Measurements from ENCODE around the gene GLT1D1.
A peak's percentile ranks its signal among the peaks of the same experiment; 100 is the strongest.
"Not testable (repeated sequence)": the region's sequence is repeated elsewhere in the genome, so short reads cannot be mapped to it uniquely, and the experiment has no call there.

The GLT1D1 gene

DNA sequence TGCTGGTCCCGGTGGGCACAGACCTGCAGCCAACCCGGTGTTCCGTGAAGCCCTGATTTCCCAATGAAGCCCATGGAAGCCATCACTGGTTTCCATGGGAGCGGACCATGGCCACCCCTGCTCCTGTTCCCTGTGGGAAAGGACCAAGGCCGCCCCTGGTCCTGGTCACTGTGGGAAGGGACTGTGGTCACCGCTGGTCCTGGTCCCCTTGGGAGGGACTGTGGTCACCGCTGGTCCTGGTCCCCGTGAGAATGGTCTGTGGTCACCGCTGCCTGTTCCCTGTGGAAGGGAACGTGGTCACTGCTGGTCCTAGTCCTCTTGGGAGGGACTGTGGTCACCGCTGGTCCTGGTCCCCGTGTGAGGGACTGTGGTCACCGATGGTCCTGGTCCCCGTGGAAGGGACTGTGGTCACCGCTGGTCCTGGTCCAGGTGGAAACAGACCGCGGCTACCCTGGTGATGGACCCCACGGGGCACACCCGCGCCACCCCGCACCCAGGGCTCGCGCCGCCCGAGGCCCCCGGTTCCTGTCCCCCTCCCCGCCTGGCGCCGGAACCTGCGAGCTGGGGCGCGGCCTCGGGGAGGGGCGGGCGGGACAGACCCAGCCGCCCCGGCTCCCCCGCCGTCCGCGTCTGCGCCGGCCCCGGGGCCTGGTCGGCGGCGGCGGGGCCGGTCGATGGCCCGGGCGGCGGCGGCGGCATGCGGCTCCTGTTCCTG, at the start of gene GLT1D1:
GLT1D1 (plus strand) TSS at position 594 of the 715 bp plus-strand sequence; CDS start at position 698, 104 bp downstream.
- DNase-seq (ENCODE audit: low read depth): no peak

DNA sequence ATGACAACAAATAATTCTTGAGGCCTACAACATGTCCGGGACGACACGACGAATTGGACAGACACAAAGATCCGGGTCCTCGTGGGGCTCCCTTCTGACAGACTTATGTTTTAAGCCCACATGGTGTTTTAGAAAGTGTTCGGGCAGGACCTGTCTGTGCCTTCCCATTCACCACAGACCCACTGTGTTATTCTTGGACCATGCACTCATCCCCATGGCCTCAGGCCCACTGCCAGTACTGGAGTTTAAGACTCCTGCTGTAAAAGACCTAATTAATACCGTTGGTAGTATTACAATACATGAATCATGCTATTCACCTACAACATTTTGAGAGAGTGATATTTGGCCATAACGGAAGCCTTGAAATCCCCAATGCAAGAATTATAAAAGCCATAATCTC, 49.5 kb upstream of the GLT1D1 start:
- no peak for DNase-seq (ENCODE audit: low read depth)

DNA sequence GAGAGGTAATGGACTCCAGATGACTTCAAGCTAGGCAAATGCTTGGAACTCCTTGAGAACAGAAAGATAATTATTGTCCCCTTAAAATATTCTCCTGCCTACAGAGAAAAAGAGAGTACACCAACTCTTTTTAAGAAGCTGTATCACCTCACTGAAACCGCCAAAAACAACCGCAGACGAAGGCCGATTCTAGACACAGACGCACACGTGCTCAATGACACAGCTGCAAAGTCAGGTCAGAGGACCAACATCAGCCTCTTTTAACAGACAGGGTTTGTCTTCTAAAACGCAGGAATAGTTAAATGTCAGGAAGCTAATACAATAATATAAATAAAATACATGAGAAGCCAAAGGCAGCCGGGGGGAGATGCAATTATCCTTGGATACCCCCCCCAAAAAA, 48.5 kb upstream of the GLT1D1 start:
- DNase-seq (ENCODE audit: low read depth): no peak

DNA sequence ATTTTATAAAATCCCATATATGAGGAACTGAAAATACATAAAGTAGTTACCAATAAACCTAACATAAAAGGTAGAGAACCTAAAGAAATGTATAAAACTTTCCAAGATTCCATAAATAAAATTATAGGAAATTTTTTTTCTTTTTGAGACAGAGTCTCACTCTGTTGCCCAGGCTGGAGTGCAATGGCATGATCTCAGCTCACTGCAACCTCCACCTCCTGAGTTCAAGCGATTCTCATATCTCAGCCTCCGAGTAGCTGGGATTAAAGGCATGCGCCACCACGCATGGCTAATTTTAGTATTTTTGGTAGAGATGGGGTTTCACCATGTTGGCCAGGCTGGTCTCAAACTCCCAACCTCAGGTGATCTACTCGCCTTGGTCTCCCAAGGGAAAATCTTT, 47.9 kb upstream of the GLT1D1 start:
- not testable (repeated sequence) for DNase-seq (ENCODE audit: low read depth)

DNA sequence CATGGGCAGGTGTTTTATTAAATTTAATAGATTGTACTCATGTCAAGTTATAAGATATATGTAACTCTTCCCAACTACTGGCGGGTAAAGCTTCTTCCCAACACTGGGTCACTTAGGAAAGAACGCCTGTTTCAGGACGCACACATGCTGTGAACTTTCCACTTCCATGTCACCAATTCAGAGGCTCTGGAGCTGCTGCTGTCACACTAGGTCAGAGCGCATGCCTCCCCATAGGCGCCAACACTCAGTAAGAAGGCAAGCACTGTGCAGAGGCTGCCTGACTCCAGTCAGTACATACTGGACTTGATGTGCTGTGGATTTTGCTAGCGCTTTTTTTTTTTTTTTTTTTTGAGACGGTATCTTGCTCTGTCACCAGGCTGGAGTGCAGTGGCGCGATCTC, 46.7 kb upstream of the GLT1D1 start:
- DNase-seq (ENCODE audit: low read depth): no peak

DNA sequence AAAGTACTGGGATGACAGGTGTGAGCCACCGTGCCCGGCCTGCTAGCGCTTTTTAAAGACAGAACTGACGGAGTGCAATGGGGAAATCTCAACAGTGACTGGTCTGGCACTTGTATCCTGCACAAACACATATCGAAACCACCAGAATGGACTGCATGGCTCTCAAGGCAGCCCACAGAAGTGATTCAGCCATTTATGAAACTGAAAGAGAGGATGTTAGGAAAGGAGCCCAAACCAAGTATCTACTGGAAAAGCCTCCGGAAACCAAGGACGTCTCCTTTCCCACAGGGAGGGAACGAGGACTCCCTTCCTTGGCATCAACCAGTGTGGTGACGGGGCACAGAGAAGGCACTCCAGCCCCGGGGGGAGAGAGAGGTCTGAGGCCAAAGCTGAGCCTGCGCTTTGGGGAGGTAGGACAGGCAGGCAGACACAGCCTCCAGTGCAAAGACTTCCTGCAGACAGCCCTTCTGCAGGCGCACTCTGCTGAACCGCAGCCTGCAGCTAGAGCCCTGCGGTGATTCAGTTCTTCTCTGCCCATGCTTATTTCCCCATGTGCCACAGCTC, 46.0 kb upstream of the GLT1D1 start:
- no peak for DNase-seq (ENCODE audit: low read depth)

DNA sequence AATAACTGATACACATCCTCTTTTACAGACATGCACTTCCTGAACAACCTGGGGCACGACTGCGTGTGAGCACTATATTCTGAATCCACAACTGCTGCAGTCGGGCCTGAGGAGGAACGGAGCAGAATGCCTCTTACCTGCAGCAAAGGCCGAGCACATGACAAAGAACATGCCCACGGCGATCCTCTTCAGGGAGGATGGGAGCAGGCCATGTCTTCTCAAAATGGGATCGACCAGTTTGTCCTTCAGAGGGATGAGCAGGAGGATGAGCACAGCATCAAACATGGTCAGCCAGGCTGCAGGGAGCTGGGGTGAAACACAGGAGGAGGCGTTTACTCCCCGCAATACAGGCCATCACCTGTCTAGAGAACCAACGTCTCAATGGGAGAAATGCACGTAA, 44.6 kb upstream of the GLT1D1 start:
- DNase-seq (ENCODE audit: low read depth): no peak

DNA sequence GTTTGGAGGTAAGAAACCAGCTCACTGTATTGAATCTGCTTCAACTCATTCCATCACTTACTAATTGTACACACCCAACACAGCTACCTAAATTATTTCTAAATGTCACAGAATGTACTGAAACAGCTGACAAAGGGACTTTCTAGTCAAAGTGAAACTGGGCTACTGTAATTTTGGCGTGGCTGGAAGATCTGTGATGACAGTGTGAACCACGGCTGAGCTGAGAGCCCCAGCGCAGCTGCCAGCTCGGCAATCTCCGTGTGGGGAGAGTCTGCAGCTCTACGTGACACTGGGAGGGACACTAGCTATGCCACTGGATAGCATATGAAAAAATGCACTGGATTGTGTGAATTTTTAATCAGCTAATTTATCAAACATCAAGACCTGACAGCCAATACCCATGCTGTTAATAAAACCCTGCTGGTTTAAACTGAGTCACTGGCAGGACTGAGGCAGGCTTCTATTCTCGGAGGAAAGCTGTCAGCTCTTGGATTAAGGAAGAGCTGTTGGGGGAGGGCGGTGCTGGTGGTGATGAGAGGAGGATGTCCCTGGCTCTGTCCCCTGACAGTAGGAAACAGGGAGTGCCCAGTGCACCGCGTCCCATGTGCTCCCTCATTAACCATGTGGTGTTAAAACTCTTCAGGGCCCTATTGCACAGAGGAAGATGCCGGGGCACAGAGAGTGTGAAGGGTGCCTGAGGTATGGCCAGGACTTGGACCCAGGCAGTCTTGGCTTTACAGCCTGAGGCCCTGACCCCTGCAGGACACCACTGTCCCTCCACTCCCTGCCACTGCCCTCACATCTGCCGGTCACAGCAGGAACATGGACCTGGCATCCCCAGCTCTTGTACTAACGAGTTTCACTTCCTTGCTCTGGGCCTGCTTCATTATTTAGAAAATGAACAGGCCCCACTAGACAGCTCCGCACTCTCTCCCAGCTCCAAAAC, 42.8 kb upstream of the GLT1D1 start:
- DNase-seq (ENCODE audit: low read depth): peak; percentile 27

DNA sequence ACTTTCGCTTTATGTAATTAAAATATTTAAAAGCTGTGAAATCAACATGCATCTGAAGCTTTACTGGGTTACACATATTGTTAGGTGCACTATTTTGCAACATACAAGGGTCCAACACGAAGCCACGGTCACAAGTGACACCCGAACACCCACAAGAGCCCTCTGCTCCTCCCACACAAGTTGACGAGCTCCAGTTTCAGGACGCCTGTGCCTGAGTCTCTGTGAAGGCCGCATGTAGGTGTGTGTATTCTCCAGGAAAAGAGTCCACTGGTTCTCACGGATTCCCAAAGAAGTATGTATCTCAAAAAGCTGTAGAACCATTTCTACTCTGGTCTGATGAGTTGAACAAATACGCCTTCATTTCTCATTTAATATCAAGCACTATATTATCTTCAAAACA, 41.5 kb upstream of the GLT1D1 start:
- DNase-seq (ENCODE audit: low read depth): no peak

DNA sequence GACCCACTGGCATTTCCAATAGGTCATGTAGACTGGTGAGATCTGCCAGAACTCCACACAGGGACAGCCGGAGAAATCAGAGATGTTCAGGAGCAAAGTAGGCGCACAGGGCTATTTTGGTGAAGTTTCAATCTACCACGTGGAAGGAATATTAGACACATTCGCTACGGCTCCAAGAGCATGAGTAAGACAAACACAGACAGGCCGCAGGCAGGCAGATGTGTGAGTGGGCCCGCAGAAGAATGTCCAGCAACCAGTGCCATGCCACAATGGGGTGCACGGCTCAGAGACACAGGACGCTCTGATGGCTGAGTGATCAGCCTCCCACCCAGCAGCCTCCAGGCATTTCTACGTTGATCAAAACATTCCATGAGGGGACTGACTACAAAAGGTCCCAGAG, 39.9 kb upstream of the GLT1D1 start:
- DNase-seq (ENCODE audit: low read depth): no peak

DNA sequence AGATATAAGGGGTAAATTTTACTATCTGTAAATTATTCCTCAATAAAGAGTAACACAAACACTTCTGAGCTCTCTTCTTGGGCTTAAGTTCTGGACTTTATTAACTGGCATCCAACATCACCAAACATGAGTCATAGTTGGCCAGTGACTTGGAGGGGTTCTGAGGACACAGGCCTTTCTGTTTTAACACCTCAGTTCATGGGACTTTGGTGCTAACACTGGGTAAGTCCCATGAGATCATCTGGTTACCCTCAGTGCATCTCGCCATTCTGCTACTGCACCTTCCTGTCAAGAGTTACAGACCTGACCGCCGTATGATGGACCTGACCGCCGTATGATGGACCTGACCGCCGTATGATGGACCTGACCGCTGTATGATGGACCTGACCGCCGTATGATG, 39.4 kb upstream of the GLT1D1 start:
- peak; percentile 45 for DNase-seq (ENCODE audit: low read depth)

DNA sequence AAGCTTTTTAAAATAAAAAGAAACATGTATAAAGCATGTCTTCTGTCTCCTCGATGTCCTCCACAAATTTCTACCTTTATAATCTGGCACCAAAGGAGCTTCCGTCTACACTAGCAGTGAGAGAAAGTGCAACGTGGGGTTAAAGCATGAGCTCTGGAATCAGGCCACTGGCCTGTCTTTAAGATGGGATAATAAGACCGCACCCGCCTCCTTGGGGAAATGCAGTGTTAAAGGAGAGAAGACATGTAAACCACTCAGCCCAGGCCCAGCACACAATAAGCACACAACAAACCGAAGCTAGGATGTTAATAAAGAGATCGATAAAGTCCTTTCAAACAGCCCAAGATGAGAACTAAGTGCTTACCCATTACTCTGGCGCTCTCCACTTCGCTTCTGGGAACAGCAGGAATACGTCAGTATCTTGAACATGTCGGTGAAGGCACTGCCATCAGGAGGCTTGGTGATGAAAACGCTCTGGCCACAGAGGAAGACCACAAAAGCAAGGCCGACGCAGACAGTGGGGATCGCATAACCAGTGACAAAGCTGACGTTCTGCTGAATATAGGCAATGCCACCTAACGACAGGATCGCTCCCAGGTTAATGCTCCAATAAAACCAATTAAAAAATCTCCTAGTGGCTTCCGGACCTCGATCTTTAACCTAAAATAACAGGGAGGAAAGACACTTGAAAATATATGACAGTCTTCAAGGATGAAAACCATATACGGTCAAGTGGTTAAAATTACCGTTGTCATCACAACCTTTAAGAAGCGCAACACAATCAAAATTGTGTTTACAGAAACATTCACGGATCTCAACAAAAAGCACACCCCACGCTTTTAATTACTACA, 38.6 kb upstream of the GLT1D1 start:
- no peak for DNase-seq (ENCODE audit: low read depth)

DNA sequence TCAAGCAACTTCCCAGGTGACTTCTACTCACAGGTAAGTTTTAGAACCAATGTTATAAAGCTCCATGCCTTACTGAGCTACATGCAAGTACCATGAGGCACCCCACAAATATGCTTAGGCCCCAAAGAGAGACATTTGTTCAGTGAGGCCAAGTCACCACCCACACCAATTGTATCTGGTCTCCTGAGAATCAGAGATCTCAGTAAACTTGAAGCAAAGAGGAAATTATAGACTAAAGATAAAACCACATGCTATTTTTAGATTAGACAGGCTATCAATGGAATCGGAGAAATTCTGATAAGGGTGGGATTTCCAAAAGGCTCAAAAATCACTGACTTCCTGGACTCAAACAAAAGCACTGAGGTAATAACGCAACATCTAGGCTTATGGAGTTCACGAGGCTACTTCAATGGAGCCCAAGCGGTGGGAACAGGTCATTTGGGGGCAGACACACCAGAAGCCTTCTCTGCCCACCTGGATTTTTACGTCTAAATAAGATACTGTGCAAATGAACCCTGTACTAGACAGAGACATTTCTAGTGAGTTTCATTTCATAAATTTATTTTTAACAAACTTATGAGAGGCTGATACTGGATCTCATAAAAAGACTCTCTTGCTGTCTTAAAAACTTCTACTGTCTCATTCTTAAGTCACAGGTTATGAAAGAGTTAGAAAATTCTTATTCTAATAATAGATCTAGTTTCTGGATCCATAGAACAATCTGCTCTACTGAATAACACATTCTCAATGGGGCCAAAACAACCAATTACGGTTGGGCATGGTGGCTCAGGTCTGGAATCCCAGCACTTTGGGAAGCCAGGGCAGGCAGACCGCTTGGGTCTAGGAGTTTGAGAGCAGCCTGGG, 37.3 kb upstream of the GLT1D1 start:
- DNase-seq (ENCODE audit: low read depth): no peak

DNA sequence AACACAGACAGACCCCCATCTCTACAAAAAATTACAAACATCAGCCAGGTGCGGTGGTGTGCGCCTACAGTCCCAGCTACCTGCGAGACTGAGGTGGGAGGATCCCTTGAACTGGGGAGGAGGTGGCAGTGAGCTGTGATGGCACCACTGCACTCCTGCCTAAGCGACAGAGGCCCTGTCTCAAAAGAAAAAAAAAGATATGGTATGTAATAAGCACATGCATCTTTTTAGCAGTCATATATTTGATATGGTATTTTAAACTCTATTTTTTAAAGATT, 36.7 kb upstream of the GLT1D1 start:
- no peak for DNase-seq (ENCODE audit: low read depth)

DNA sequence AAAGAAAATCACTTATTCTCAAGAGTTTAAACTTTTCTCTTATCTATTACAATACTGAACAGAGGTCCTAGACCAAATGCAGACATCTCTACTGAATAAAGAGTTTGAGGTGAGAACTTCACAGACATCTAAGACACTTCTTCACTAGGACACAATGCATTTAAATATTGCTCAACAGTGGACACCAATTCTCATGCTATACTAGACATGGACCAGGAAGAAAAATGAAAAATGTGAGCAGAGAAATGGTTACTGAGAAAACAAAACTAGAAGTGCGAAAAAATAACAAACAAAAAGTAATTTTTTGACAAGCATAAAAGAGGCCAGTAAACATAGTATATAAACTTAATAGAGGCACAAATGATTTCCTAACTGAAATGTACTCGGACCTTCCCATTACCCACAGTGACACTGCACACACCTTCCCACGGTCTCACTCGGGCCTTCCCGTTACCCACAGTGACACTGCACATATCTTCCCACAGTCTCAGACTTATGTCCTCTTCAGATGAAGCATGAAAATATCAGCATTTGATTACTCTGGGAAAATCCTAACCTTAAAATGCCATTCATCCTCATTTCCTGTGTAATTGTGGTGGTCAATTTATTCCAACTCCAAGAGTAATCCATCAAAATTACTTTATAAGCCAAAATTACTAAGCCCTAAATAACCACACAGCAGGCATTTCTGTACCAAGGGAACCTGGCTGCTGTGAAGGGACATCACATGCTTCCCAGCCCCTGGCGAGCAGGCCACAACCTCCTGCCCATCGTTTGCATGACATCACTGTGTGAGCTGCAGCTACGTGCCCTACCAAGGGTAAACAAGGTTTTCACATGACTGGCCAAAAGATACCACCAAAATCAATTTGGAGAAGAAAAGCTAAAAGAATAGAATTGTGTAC, 35.9 kb upstream of the GLT1D1 start:
- DNase-seq (ENCODE audit: low read depth): peak; percentile 83

DNA sequence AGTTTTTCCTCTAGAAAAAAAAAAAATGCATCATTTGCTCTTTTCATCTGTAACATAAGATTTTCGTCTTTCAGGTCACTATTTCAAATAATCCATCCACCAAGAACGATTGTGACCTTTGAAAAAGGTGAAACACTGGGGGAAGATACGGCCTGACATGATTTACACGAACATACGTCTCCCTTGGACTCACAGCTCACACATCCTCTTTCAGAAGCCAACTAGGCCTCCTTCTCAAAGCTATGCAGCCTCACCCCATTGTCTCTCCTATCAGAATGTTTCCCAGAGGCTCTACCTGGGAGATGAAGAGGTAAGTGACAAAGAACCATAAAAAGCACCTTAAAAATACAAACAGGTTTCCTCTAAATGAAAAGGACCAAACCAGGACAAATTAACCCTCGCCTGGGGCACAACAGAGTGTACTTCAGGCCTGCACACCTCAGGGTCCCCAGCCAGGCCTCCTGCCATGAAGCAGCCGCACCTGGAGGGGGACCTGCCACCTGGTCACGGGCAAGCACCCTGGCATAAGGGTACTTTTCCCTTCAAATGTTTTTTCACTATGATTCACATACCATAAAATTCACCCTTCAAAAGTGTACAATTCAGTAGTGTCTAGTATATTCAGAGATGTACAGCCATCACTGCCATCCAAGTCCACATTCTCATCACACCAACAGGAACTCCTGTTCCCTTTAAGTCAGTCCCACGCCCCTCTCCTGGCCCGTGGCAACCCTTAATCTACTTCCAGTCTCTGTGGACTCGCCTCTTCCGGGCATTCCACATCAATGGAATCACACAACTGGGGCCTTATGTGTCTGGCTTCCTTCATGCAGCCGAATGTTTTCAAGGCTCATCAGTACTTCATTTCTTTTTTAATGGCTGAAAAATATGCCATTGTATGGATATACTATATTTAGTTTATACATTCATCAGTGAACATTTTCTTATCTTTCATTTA, 34.9 kb upstream of the GLT1D1 start:
- DNase-seq (ENCODE audit: low read depth): peak; percentile 78

DNA sequence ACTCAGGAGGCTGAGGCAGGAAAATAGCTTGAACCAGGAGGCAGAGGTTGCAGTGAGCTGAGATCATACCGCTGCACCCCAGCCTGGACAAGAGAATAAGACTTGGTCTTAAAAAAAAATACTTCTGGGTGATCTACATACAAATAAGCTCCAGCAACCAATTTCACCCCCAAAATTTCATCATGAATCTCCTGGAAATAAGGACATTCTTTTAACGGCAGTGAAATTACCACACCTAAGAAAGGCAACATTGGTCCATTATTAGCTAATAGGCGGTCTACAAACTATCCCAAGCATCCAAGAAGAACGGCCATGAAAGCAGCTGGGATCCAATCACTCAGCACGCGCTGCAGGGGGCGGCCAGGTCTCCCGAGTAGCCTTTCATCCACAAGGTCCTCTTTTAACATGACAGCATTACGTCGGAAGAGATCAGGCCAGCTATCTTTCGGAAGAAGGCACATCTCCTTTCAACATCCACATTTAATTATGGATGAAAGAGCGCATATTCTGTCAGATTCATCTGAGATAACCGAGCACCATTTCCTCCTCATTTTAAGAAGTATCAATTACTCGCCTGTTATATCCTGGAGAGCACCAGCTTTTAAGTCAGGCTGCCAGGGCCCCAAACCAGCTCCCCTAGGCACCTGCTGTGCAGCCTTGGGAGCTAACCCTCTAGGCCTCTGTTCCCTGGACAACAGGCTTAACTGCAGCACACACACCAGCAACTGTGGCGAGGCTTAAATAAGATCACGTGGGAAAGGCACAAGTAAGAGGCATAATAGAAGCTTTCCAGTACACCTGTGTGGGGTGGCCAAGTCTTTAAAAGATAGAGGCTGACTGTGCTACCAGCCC, 33.8 kb upstream of the GLT1D1 start:
- no peak for DNase-seq (ENCODE audit: low read depth)

DNA sequence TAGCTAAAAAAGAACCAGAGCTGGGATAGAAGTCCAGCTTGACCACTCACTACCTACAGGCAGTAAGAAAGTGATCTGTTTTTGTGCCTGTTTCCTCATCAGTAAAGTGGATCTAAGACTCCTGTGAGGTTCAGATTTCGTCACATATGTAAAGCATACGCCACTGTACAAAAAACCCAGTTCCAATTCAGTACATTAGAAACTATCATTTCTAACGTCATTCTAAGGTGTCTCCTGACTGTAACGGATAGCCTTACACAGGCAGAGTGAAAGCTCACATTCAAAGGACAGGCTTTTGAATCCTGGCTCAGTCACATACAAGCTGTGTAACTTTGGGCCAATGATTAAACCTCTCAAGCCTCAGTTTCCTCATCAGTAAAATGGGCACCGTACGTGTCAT, 33.0 kb upstream of the GLT1D1 start:
- no peak for DNase-seq (ENCODE audit: low read depth)

All from iris pigment epithelial cell (primary cell).